Left renal cortex interstitium (tissue), 4 donors: Measurements from ENCODE around the gene FAF2. TPM values are rescaled to one million over a fixed set of nuclear protein-coding genes. Genes with fewer than 3 reads are reported as not detected.
"Not testable (repeated sequence)": the region's sequence is repeated elsewhere in the genome, so short reads cannot be mapped to it uniquely, and the experiment has no call there.

Experiments
- DNase-seq, 4 donors: peaks; one replicate each; pipeline ENCODE4 v3.0.0-alpha.2; 2013; ENCODE audit warnings: low read depth in 4 of 4, low spot score in 2 of 4, missing footprints in 1 of 4
- polyA plus RNA-seq, 4 donors: library from polyadenylated mRNA; unstranded; fragments of 120-200 nt; gene quantifications; one replicate each; pipeline ENCODE4 v1.2.1, GENCODE V29; 2013; ENCODE audit not compliant: insufficient read length in 4 of 4

Gene FAF2
- polyA plus RNA-seq, 4 donors, result 43.6 to 48.5 (median 46.6) TPM

DNA sequence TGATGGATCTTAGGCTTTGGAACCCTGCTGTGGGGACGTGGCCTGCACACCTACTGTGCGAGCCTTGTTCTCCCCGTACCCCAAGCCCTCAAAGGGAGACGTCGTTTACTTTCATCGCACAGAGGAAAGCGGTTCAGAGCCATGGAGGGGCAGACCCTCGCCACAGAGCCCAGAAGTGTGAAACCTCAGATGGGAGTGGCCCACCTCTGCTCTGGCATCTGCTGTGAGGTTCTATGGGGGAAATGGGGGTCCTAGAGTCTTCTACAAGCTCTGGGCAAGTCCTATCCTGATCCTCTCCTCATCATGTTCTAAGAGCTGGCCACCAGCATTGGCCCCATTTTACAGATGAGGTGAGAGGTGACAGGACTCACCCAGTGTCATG is 92.8 kb downstream of the FAF2 start:
- no peak for DNase-seq

DNA sequence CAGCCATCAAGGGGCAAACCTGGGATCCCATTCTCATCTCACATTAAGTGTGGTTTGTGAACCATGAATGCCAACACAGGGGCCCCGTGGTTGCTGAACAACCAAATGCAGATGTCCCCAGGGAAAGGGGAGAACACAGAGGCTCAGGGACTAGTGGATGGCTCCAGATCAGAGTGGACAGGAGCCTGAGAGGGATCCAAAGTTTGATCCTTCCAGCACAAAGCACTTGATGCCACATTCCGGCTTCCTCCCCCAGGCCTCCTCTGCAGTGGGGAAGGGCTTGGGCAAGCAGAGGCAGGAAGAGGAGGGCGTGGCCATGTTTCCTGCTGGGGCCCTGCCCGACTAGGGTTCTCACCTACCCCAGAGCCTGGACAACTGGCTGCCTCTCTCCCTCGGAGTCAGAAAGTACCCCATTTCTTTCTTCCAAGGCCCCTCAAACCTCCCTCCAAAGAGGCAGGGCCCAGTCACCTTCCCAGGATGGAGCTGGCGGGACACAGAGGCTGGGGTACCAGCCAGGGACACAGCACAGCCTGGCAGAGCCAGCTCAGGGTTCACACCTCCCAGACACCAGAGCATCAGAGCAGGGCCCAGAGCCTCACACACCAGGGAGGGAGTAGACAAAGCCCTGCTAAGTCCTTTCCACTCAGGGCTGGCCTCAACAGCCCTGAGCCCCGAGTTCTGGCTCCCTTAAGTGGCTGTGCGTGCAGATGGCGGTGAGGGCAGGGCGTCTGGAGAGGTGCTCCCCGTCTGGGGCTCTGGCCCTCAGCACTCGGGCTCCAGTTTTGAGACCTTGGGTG is 93.4 kb downstream of the FAF2 start:
- no peak for DNase-seq

DNA sequence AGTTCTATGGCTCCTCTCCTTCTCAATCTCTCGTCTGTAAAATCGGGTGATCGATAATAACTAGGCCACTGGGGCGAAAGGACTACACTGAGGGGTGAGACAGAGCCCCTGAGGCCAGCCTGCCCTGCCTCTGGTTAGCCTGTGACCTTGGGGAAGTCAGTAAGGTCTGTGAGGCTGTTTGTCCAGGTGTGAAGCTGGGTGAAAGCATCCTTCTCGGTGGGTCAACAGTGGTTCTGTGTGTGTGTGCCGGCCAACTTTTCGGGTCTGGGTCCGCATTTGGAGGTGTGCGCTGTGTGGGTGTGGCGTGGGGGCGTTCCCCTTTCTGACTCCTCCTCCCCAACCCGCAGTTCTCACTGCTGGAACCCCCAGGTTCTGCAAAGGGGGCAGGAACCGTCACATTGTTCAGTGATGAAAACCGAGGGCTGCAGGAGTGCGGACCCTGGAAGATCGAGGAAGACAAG is 94.0 kb downstream of the FAF2 start:
- DNase-seq, result no peak

DNA sequence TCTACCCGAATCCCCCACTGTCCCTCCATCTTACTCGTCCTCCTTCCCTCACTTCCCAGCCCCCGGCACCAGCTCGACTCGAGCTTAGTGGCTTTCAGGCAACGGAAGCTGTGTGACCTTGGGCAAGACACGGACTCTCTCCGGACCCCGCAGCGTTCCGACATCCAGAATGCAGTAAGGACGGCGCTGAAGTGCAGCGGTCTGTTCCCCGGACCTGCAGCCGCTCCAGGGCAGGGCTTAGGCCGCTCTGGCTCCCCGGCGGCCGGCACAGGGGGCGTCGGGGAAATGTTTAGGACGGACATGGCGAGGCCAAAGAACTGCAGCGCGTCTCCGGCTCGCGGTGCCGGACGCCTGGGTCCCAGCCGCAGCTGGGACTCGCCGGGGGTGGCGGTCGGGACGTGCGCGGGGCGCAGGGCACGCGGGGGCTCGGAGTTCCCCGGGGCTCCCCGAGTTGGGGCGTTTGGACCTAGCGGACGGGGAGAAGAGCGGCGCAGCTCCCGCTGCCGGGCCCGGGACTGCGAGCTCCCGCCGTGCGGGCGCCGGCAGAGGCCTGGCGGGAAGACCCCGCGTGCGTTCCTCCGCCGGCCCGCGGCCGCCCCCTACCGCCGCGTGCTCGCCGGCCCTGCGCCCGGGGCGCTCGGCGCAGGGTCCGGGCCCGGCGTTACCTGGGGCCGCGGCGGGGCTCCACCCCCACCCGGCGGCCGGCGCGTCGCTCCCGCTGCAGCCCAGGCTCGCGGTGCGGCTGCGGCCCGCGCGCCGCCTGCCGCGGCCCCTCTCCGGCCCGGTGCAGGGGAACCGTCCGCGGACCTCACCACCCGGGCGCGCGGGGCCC is 94.6 kb downstream of the FAF2 start:
- no peak for DNase-seq

DNA sequence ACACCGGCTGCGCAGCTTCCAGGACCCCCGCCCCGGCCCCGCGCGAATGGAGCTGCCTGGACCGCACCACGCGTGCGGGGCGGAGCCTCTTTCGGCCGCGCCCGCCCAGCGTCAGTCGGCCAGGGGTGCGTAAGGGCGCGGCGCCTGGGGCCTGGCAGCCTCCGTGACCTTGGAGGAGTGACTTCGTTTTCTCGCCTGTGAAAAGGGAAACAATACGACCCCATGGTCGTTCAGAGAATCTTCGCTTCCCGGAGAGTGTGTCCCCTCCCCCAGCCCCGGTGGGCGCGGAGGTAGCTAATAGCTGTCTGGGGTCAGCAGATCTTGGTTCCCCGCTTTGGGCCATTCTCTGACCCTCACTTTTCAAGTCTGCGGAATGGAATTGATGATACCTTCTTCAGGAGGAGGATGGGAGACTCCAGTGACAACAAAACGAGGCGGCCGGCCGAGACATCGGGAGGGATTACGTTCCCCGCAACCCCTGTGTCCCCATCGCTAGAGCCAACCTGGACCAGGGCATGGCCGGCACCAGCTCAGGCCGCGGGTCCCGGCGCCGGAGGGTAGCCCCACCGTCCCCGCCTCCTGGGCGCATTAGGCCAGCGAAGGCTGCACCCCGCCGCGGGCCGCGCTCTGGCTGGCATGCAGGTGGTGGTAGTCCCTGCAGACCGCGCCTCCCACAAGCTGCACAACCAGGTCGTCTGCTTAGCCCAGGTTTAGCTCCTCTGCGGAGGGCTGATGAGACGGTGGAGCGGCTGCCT is 95.4 kb downstream of the FAF2 start:
- no peak for DNase-seq

DNA sequence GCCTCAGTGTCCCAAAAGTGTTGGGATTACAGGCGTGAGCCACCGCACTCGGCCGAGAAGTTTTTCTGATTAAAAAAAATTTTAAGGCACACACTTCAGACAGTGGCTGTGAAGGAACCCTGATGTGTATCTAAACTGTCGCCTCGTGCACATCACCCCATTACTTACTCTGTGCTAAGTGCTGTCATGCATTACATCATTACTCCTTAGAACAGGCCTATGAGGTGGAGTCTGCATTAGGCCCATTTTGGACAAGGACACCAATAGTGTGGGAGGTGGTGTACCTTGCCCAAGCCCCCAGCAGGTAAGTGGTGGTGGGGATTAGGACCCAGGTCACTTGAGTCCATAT is 97.2 kb downstream of the FAF2 start:
- no peak for DNase-seq

DNA sequence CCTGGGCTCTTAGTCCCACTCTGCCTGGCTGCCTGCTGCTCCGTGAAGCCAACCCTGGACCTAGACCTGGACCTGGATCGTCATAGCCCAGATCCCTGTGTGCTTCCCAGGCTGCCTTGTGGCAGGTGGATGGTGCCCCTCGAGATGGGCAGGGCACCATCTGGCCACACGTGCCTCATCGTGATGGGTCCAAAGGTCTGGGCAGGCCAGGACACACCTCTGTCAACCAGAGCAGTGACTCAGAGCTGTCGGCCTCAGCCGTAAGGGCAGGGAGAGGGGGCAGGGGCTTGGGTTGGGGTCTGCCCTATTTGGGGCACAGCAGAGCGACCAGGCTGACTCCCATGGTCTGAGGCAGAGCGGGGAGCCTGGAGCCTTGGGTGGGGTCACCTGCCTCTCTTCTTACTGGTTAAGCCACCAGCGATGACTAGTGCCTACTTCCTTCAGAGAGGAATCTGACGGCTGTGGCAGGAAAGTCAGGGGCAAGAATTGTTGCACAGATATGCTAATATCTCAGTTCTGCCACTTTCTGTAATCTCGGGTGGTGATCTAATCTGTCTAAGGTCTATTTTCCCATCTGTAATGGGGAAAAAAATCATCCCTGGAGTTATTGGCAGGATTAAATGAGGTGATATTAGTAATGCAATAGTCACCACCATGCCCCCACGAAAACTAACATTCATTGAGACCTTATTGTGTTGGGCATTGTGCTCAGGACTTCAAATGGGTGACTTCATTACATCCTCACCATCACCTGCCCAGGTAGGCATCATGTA is 97.7 kb downstream of the FAF2 start:
- no peak for DNase-seq

DNA sequence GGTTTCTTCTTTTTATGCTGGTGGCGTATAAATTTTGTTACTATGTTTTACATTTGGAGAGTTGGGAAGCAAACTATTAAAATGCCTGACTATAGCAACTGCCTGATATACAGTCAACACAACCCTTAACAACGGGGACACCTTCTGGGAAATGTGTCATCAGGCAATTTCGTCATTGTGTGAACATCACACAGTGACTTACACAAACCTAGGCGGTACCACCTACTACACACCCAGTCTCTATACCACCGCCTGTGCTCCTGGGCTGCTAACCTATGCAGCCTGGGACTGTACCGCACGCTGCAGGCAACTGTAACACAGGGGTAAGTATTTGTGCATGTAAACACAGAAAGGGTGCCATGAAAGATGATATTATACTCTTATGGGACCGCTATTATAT is 99.6 kb downstream of the FAF2 start:
- no peak for DNase-seq

DNA sequence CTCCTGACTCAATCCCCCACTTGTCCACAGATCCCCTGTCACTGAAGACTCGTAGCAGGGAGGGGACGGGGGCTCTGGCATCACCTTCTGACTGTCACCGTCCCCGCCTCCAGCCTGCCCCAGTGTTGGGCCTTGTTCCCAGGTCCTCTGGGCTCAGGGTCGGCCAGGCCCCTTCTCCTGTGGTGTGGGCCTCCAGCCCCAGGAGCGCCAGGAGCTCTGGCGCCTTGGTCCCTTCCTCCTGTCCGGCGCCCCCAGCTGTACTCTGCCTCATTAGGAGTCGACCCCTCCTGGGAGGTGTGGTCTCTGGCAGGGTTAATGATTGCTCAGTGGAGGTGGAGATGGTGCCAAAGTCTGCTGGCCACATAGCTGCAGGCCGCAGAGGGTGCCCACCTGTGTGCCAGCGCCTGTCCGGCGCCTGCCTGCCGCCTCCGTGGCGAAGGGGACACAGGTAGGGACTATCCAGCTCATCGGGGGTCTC is 100.8 kb downstream of the FAF2 start, which contains the start of gene CDHR2:
Gene CDHR2, plus strand, starts transcription at position 376 of the 478 bp plus-strand sequence. CDS start 16,011 bp downstream, outside the sequence.
- DNase-seq, result no peak

DNA sequence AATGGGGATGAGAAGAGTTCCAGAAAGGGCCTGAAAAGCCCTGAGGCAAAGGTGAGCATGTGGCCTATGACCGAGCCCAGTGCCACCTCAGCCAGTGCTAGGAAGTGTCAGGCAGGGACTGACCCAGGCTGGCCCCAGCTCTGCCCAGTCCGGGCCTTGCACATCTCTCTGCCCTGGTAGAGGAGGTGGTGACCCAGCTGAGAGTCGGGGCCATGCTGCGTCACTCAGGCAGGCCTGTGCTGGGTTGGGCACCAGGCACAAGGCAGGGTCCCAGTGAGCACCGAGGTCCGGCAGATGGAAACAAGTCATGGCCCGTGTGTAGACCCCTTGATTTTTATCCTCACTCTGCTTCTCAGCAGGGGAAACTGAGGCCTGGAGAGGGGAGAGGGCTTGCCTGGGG is 101.7 kb downstream of the FAF2 start:
- no peak for DNase-seq

DNA sequence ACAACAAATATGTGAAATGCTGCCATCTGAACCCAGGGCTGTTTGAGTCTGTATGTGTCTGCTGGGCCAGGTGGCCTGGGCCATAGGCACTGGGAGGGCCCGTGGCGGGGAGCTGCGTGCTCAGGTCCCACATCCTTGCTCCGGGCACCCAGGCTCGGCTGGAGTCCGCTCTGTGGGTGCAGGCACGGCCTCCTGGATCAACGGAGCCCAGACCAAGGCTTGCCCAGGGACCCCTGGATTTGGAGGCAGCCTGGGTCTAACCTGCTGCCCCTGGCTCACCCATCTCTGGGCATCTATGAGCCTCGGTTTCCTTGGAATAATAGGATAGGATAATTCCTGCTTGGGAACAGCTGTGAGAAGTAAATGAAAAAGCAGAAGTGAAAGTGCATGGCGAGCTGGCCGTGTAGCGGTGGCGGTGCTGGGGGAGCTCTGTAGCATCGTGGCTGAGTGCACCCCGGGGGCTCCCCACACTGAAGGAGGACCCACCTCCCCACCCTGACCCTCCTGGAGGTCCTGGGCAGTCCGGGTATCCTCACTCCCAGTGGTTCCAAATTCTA is 102.2 kb downstream of the FAF2 start:
- no peak for DNase-seq

DNA sequence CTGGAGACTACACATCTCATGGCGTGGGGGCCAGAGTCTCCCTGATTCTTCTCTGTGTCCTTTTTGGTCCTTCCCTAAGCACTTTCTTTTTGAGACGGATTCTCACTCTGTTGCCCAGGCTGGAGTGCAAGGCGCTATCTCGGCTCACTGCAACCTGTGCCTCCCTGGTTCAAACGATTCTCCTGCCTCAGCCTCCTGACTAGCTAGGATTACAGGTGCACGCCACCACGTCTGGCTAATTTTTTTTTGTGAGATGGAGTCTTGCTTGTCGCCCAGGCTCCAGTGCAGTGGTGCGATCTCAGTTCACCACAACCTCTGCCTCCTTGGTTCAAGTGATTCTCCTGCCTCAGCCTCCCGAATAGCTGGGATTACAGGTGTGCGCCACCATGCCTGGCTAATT is 102.8 kb downstream of the FAF2 start:
- not testable (repeated sequence) for DNase-seq

DNA sequence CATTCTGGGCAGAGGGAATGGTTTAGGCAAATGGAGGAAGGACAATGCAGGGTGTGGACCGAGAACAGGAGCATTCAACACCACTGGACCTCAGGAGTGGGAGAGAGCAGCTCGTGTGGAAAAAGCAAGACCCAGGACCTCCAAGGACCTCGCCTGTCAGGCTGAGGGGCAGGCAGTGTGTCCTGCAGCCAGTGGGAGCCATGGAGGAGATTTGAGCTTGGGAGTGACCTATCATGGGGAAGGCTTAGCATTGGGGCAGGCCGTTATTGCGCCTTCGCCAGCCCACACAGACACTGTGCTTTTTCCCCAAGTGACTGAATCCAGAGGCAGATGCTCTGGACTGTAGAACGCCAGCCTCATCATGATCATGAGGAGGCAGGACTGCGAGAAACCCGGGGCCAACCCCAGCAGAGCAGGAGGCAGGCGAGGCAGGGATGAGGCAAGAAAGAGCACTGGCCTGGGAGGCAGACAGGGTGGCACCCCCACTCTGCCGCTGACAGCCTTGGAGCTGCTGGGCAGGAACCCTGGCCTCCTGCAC is 104.2 kb downstream of the FAF2 start:
- no peak for DNase-seq

DNA sequence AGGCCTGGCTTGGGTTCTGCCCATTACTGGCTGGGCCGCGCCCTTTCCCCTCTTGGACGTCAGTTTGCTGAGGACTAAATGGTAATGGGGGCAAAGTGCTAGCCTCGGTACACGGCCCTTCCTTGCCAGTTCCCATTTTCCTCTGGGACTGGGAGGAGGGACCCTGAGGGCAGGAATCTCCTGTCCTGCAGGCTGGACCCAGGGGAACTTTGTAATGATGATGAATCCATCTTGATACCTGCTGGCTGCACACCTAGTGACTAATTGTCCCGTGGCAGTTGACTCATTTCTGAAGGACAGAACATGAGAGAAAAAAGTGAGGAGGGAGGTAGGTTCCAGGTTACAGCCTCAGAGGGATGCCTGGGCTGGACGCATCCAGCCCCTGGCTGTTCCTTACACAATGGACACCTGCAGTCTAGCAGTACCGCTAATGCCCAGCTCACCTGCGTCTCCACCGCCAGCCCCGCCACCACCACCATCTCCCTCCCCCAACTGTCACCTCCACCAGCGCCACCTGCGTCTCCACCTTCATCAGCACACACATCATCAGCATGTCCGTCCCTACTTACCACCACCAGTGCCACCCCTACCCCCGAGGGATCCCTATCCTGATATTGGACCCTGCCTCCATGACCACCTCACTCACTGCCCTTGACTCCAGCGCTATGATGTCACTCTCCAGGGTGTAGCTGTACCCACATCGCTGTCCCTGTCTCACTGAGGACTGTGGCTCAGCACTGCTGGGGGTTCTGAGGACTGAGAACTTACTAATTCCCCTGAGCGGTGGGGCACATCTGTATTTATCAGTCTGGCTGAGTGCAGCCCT is 105.3 kb downstream of the FAF2 start:
- DNase-seq, result no peak

DNA sequence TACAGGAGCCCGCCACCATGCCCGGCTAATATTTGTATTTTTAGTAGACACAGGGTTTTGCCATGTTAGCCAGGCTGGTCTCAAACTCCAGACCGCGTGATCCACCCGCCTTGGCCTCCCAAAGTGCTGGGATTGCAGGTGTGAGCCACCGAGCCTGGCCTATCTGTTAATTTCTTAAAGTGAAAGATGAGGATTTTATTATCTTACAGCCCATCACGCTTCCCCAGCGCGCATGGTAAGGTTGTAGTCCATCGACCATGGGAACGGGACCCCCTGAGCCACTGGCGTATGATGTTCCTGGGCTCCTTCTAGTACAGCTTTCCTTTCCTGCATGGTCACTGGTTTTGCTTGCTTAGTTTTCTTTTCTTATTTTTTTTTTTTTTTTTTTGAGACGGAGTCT is 109.7 kb downstream of the FAF2 start:
- DNase-seq, result no peak
